NCI-H345 (cell line): ENCODE results near the gene RRP8.
A peak's percentile ranks its signal among the peaks of the same experiment; 100 is the strongest.

Experiments
- DNase-seq: peaks from one replicate; lab custom pipeline; 2025; lab: John Stamatoyannopoulos, UW

Gene RRP8

DNA sequence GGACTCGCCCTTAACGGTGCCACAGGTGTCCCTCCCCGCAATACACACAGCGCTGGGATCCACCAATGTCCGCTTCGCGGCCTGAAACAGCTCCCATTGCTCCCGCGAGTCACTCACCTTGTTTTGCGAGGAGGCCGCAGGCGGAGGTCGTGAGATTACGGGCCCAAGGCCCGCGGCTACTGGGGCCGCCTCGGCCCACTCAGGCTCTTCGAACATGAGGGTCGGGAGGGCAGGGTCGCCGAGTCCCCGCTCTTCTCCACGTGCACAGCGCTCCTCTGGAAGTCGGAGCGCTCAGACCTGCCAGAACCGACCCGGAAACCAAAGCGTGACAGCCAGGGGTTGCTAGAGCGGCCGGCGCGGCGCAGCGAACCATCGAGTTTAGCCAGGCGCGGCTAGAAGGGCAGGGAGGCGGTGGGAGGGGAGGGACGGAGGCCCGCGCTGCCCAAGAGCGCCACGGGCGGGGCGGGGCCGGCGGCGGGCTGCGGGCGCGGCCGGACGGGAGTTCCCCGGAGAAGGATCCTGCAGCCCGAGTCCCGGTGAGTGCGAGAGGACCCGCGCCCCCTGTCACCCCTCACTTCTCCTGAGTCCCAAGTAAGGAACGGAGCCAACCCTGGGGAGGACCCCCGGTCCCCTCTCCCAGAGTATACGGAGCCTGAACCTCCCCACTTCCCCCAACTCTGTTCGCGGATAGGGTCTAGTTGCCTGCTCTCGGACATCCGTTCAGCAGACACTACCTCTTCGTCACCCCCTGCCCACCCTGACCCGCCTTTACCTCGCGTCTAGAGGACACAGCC lies at the start of gene RRP8, which contains the start of gene ILK:
Gene RRP8 (minus strand): TSS at position 330 of the 794 bp plus-strand sequence. CDS start 114 bp downstream, at position 216.
Gene ILK (plus strand): TSS at position 488 of the 794 bp plus-strand sequence. CDS start 498 bp downstream, outside the sequence.
- peak; percentile 84 for DNase-seq

DNA sequence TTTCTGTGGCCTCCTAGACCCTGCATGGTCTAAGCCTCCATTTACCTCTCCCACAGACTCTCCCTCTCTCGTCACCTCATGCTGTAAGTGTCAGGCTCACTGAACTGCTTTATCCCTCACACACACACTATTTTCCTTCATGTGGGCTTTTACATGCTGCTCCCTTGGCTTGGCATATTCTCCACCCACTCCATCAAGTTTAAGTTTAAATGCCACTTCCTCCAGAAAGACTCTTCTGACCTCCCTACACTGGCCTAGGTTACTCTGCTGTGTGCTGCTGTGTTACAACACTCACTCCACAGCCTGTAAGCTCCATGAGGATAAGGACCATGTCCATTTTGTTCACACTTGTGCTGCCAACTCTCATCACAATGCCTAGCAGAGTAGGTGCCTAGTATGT lies 49.7 kb upstream of the RRP8 start:
- no peak for DNase-seq

DNA sequence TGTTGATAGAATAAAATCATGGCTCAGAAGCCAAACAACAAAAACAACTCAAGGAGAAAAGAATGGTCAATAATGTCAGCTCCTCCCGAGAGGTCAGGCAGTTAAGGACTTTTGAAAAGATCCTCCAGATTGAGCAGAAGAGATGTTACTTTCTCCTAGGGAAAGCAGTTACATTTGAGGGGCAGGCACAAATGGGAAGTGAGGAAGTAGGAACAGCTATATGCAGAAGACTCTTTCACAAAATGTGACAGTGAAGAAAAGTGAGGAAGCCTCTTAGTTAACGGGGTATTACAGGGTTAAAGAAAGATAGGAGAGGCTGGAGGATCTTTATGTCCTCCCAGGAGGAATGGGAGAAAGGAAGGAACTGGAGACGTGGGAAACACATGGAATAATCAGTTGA lies 48.8 kb upstream of the RRP8 start:
- DNase-seq: no peak

DNA sequence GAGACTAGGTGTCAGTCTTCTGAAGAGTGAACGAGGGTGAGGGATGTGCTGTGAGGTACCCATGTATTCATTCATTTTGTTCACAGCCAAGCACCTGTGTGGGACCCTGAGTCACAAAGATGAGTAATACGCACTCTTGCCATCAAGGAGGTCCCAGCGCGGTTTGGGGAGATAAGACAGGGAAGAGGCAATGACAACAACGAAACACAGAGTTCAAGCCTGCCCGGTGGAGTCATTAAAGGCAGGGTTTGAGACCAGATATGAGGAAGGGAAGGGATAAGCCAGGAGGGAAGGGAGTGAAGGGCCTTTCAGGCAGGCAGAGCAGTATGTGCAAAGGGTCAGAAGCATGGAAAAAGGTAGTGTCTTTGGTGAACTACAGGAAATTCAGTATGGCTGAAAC lies 47.6 kb upstream of the RRP8 start:
- no peak for DNase-seq

DNA sequence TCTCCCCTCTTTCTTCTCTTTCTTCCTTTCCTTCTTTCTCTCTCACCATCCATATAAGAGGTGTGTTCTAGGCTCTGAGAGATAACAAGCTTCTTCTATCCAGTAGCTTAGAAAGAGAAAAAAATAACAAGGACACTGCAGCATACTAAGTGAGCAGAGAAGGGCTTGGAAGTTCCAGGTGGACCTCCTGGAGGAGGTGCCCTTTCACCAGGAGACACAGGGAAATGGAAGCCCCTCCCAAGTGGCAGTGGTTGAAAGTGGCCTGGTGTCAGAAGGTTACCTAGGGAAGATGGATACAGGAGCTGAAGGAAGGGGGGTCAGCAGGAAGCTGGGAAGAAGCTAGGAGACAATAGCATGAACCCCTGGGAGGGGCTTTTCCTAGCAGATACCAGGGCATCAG lies 46.7 kb upstream of the RRP8 start:
- DNase-seq: no peak

DNA sequence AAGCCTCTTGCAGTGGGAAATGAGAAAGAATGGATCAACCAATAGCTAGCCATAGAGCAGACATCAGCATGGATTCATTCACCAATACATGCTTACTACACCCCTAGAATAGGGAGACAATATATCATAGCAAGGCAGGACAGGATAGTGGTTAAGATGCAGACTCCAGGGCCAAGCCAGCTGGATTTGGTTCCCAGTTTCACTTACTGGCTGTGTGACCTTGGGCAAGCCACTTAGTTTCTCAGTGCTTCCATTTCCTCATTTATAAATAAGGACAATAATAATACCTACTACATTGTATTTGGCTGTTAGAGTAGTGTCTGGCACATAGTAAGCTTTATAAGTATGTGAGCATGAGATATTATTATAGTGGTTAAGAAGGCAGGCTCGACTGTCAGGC lies 45.1 kb upstream of the RRP8 start:
- DNase-seq: no peak

DNA sequence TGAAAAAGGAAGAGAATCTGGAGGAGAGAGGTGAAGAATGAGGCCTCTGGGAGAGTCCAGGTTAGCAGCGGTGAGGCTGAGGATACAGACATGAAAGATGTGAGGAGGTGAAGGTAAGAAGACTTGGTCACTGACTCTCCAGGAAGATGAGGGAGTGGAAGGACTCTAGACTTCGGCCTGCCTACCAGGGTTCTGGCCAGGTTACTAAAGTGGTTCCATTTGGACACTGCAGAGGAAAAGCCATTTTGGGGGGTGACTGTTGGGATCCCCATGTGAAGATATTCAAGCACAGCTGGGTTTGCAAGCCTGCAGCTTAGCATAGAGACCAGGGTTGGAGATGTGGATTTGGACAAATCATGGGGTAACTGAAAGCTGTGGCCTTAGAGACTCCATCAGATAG lies 44.4 kb upstream of the RRP8 start:
- no peak for DNase-seq

DNA sequence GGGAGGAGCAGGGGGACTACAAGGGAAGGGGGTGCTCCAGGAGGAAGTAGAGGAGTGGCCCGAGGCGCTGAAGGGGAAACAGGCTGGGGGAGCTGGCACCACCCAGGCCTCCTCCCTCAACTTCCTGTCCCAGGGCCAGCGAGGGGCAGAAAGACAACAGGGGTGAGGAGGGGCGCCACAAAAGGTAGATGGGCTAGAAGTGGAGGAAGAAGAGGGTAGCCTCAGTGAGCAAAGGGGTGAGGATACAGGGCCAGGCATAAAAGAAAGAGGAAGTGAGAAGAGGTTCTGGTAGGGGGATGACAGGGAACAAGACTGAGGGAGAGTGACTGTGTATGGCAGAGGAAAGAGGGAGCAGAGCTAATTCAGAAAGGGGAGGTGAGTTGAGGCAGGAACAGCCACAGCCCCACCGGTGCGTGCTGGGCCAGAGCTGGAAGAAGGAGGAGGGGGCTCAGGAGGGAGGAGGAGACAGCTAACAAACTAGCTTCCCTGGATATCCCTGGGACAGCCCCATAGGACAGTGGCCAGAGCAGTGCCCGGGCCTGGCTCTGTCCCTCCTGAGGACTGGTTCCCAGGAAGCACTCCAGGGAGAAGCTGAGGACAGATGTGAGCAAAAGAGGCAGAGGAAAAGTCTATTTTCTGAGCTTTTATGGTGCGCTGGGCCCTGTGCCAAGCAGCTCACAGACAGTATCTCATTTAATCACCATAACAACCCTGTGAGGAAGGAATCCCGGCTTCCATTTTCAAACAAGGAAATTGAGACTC lies 43.7 kb upstream of the RRP8 start:
- DNase-seq: no peak

DNA sequence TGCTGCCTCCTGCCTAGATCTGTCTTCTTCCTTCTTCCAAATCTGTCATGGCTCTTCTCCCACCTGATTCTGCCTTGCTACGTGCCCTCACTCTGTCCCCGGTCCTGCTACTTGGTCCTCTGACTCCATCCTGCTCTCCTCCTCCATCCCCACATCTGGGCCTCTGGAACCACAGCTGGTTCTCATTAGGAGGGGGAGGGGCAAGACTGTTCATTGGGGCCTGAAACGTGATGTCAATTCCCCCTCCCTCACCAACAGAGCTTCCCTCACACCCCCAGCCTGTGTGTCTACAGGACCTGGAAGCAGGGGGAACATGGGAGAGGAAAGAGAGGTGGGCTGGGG lies 43.1 kb upstream of the RRP8 start:
- no peak for DNase-seq

DNA sequence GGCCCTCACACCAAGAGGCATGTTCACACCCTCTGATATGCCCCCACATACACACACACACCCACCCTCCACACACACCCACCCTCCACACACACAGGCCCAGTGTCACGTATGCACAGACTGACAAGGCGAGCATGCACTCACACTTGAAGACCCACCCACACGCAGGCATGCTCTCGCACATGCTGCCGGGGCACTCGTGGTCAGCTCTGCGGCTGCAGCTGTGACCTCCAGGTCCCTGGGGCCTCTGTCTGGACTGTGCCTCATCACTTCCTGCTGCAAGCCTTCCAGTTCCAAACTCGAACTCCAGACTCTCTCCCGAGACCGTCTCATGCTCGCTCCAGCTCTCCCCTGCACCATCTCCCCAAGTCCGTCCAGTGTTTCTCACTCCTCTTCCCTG lies 42.7 kb upstream of the RRP8 start:
- DNase-seq: no peak

DNA sequence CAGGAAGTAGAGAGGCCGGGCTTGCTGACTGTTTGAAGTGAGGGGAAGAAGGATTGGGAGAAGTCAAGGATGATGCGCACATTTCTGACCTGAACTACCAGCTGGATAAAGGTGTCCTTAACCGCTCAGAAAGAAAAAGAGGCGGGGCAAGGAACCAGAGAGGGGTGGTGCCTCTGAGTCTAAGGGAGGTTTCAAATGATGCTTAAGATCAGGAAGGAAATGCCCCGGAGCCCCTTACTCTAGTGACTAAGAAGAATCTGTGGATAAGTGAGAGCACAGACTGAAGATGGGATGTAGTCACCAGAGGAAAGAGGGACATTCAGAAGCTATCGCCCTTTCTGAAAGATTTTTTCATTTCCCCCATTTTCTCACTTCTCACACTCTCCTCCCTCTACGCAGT lies 39.5 kb upstream of the RRP8 start:
- no peak for DNase-seq

DNA sequence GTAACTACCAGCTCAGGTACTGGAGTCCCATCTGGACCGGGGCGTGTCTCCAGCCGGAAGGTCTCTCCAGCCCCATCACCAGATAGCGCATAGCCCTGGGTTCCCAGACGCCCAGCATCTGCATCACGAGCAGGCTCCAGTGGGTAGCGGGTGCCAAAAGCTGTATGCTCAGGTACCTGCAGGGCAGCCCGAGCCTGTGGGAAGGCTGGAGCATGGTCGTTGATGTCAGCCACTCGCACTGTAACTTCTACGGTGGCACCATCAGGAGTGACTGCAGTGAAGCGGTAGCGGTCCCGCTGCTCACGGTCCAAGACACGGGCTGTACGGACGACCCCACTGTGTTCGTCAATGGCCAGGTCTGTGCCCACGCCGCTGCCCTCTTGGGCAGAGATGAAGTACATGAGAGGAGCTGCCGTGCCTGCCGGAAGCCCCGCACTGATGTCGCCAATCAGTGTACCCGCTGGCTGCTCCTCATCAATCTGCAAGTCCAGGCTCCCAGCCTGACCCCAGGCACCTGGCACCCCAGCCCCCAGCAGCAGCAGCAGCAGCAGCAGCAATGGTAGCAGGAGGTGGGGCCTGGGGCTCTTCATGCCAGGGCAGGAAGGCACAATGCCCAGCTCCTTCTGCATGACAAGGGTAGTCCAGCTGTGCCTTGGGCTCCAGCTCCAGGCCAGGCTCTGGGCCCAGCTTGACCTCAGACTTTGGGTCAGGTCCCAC lies 37.7 kb upstream of the RRP8 start:
- DNase-seq: no peak

DNA sequence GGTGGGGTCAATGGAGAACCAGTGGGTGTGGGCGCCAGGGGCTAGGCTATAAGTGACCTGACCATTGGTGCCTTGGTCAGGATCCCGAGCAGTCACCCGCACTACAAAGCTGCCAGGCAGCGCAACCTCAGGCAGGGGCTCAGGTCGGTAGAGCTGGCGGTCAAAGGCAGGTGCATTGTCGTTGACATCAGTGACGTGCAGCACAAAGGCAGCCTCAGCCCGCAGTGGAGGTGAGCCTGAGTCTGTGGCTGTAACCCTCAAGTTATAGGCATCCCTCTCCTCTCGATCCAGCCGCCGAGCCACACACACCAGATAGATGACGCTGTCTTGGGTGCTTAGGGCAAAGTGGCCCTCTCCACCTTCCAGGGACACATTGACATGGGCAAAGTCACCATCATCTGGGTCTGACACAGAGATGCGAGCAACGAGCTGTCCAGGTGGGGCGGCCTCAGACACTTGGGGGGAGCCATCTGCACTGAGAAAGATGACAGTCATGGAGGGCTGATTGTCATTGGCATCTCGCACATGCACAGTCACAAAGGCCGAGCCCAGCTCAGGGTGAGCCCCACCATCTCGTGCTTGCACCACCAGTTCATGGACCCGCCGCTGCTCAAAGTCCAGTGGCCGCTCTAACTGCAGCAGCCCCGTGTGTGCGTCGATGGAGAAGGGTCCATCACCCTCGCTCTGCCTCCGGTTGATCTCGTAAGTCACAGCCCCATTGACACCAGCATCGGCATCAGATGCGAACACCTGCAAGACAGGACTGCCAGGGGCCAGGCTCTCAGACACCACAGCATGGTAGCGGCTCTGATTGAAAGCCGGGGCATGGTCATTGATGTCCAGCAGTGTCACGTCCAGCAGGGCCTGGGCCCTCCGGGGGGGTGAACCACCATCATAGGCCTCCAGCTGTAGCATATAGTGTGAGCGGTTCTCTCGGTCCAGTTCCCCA lies 36.9 kb upstream of the RRP8 start:
- DNase-seq: no peak

DNA sequence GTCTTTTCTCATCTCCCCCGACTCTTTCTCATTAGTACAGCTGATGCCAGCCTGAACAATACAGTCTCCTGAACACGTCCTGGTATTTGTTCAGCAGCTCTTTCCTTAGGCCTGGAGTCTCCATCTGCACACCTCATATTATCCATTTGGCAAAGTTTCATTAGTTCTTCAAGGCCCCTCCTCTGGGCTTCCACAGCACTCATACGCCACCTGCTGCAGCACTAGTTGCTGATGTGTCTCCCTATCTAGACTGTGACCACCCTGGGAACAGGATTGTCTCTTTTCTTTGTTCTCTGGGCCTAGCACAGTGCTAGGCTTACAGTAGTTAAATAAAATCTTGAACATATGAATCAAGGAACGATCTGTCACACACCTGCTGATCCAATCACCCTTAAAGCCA lies 35.0 kb upstream of the RRP8 start:
- DNase-seq: no peak

DNA sequence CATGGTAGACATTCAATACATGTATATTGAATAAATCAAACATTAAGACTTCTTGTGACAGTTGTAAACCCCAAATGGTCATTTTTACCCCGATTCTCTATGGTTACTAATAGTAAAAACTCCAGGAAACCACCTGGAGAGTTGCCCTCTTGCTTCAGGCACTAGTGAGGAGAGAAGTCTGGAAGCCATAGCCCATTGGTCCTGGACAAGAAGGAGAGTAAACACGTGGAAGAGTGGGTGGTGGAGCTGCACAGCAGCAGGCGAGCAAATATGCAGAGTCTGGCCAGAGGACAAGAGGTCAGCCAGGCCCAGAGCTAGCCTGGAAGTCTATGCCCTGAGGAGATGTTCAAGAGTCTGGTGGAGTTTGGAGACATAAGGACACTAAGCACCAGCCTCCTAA lies 34.5 kb upstream of the RRP8 start:
- DNase-seq: no peak

DNA sequence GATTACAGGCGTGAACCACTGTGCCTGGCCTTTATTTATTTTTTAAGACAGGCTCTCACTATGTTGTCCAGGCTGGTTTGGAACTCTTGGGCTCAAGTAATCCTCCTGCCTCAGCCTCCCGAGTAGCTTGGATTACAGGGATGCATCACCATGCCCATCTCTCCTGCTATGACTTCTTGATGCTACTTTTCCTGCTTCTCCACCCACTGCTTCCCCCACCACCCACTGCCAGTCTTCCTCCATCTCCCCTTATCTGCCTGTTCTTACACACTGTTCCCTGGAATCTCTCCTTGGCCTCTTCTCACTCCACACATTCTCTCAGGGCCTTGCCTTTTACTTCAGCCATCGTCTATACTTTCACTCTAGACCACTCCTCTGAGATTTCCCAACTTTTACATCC lies 33.1 kb upstream of the RRP8 start:
- DNase-seq: no peak

DNA sequence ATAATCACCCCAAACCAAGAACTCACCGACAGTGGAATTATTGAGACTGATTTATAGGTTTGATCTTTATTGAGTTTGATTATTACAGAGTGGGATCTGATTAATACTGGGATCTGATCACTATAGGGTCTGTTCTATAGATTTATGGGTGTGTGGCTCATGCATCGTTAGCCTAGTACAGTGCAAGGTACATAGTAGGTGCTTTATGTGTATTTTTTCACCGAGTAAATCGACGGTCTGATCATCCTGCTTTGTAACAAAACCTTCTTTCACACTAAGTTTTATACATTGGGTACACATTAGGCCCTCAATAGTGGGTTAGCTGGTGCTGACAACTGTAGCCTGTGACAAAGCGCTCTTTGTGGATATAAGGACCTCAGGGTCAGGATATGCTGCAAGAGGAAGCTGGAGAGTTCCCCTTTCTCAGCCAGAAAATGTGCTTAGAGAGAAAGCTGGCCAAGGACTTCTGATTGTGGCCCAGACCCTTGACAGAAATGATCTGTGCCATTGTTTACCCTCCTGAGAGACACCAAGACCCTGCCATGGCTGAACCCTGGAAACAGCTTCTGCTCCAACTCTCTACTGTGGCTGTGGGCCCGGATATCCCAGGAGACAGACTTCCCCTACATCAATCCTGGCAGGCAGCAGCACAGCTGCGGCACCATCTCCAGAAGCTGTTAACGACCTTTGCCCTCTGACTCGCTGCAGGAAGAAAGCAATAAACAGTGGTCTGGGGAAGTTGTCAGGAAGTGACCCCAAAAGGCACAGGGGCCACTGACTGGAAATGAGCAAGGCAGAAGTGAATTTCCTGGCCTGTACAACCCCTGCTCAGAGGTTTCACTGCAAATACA lies 31.9 kb upstream of the RRP8 start:
- DNase-seq: no peak

DNA sequence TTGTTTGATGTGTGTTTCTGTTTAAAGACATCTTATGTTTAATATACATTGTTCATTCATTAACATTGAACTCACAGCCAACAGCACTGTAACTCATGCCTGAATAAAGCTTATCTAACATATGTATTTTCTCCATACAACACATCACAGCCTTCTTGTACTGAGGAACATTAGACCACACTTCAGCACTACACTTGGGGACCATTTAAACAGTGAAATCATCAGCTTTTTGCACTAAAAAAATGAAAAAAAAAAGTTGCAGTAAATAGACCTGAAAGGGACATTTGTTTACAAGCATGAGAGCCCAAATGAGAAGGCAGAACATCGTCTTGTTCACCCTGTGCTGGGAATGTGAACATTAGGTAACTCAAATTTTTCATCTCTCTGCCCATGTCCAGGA lies 31.1 kb upstream of the RRP8 start:
- no peak for DNase-seq

DNA sequence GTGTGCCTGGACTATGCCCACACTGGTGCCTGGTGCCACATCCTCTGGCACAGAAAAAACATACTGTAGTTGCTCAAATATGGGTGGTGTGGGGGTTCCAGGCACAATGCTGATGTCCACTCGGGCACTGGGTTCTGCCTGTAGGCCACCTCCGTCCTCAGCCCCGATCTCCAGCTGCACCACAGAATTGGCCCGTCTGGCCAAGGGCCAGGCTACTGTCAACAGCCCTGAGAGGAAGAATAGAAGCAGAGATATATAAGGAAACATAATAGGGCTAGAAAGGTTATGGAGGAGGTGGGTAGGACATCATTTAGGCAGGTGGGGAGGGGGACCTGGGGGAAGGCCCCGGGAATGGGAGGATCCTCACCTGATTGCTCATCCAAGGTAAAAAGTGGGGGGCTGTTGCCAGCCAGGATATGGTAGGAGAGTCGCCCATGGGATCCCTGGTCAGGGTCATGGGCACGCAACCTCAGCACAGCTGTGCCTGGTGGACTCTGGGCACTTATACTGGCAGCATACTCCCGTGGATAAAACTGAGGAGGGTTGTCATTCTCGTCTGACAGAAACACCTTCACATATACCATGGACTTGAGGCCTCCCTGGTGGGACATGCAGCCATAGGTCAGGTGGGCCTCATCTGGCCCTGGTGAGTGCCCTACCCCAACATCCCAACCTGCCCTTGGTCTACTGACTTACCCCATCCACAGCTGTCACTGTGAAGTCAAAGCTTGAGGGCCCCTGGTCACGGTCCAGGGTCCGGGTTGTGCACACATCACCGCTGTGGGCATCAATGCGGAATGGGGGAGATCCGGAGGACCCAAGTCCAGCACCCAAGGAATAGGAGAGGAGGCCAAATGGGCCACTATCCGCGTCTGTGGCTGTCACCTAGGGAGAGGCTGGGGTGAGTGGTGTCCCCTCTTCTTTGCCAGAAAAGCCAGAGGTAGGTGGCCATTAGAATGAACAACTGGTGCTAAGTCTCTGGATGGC lies 30.3 kb upstream of the RRP8 start:
- no peak for DNase-seq
